Esophagus (tissue), 2 donors: ENCODE measurements around the gene LHX3. TPM values are rescaled to one million over a fixed set of nuclear protein-coding genes. Genes with fewer than 3 reads are reported as not detected.

Experiments used
- H3K27ac ChIP-seq, 2 donors: one replicate each; pipeline ENCODE4 v1.5.1; 2013; ENCODE audit warnings: low read depth in 2 of 2, mild to moderate bottlenecking in 2 of 2, inconsistent platforms in 1 of 2, low read length in 1 of 2, moderate library complexity in 1 of 2
- H3K27me3 ChIP-seq, 2 donors: one replicate each; pipeline ENCODE4 v1.6.1; 2013; ENCODE audit warnings: low read length in 2 of 2, control low read depth in 1 of 2, mild to moderate bottlenecking in 1 of 2; ENCODE audit not compliant: insufficient read depth in 2 of 2, control insufficient read depth in 1 of 2
- H3K36me3 ChIP-seq, 2 donors: one replicate each; pipeline ENCODE4 v1.6.1; 2013; ENCODE audit warnings: low read length in 1 of 2; ENCODE audit not compliant: control insufficient read depth in 2 of 2, insufficient read depth in 2 of 2
- H3K4me1 ChIP-seq, 2 donors: one replicate each; pipeline ENCODE4 v1.6.1; 2013; ENCODE audit warnings: low read length in 1 of 2; ENCODE audit not compliant: control insufficient read depth in 2 of 2, insufficient read depth in 2 of 2
- H3K4me3 ChIP-seq, 2 donors: one replicate each; pipeline ENCODE4 v1.5.1; 2013; ENCODE audit warnings: low read length in 2 of 2, mild to moderate bottlenecking in 2 of 2, low read depth in 1 of 2, moderate library complexity in 1 of 2
- H3K9me3 ChIP-seq, 2 donors: one replicate each; pipeline ENCODE4 v1.6.1; 2013; ENCODE audit warnings: mild to moderate bottlenecking in 2 of 2, low read depth in 1 of 2, low read length in 1 of 2, moderate library complexity in 1 of 2; ENCODE audit not compliant: control insufficient read depth in 2 of 2, insufficient read depth in 1 of 2
- WGBS, 2 donors: extraction: QIAGEN DNeasy Blood & Tissue Kit; methylation state at CpG; one replicate each; pipeline ENCODE4 v1.1.7; 2013; 5-methylcytosine and 5-hydroxymethylcytosine counted together
- polyA plus RNA-seq, 2 donors: library from polyadenylated mRNA; stranded (reverse); fragments of 200-250 nt; gene quantifications; one replicate each; pipeline ENCODE4 v1.2.3, GENCODE V29; 2013
- donor health status: healthy with polysubstance abuse.
- donor health status: Bipolar disorder and iron deficiency.

LHX3 gene
- polyA plus RNA-seq, 2 donors, result not detected

DNA sequence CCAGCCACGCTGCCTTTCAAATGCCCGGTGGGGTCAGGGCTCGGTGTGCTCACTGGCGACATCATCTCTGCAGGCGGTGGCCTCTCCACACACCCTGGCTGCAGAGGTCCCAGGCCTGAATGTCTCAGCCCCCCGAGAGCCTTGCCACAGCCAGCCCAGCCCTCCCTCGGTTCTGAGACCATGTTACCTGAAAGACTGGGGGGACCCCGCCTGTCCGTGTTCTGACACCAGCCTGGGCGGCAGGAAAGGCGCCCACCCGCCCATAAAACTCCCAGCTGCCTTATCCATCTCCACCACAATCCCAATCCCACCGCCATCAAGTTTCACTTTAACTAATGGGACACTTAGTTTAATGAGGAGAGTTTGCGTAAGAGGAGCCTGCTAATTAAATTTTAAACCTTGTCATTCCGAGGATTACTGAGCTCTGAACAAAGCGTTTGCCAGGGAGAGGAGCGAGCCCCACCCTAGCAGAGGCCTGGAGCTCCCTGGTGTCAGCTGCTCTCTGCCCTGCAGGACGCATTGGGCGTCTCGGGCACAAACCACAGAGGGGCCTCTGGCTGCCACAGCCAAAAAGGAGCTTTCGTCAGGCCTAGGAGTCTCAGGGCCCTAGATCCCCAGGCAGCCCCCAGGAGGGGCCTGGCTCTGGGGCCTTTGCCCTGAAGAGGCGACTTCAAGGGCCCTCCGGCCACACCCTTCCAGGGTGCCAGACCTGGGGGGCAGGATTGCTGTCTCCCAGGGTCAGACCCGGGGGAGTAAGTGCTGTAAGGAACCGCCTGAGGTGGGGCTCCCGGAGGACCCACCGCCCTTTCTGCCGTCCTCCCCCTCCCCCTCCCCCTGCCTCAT, 15.3 kb downstream of the LHX3 start:
- H3K36me3 ChIP-seq, result no peaks in the 10 kb centered on the region
- H3K4me3 ChIP-seq, result no peak overlapping the region
- 45 to 47% methylated on average over 28 of the region's 28 CpGs for WGBS, 2 donors
- peaks cover 0 to 4% of the 10 kb centered on the region in 2 donors for H3K4me1 ChIP-seq
- peaks cover 11 to 22% of the 10 kb centered on the region in 2 donors for H3K27me3 ChIP-seq
- no peaks in the 10 kb centered on the region for H3K9me3 ChIP-seq
- H3K27ac ChIP-seq, result no peak overlapping the region

DNA sequence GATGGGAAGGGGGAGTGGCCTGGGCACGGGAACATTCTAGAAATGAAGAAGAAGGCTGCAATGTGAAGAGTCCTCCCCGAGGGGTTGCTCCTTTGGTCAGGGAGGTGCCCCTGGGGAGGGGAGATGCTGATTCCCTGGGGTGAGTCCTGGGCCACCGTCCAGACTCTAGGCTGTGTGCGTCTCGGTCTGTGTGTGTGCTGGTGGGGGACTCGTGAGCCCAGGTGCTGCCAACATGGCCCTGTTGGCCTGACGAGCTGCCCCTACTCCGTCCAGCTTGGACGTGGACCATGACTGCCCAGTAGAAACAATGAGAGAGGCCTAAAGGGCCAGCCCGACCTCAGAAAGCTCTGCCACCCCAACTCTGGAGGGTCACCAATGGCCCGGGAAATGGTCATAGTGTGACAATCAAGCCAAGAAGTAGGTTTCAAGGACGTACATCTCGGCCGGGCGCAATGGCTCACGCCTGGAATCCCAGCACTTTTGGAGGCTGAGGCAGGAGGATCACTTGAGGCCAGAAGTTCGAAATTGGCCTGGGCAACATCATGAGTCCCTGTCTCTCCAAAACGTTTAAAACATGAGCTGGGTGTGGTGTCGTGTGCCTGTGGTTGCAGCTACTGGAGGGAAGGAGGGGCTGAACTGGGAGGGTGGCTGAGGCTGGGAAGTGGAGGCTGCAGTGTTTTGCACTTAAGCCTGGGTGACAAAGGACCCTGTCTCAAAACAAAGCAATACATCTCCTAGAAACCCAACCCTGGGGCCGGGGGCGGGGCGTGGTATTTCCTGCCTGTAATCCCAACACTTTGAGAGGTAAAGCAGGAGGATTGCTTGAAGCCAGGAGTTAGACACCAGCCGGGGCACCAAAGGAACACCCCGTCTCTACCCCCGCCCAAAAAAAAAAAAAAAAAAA, 17.0 kb downstream of the LHX3 start:
- Histone ChIP-seq H3K4me3 (no peak overlapping the region), H3K27ac (no peak overlapping the region), H3K27me3 (peaks cover 6 to 7% of the 10 kb centered on the region in 2 donors), H3K36me3 (no peaks in the 10 kb centered on the region), H3K4me1 (peaks cover 0 to 4% of the 10 kb centered on the region in 2 donors), H3K9me3 (no peaks in the 10 kb centered on the region)
- 65 to 67% methylated on average over 25 of the region's 25 CpGs for WGBS, 2 donors

DNA sequence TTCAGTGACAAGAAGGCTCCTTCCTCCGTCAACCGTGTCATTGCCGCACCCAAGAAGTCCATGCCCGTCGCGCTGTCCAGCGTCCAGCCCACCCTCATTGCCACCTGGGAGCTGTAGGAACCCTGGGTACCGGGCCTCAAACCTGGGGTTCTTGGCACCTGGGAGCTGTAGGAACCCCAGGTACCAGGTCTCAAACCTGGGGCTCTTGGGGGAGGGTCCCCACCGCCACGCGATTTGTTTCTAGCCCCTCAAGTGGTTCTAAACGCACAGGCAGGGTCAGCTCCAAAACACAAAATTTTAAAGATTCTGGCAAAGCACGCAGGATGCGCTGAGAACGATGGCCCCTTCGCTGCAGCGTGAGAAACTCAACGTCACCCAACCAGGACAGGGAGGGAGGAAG, 17.7 kb downstream of the LHX3 start:
- Histone ChIP-seq H3K36me3 (no peaks in the 10 kb centered on the region), H3K27me3 (peaks cover 5 to 6% of the 10 kb centered on the region in 2 donors), H3K4me3 (no peak overlapping the region), H3K9me3 (no peaks in the 10 kb centered on the region), H3K27ac (no peak overlapping the region), H3K4me1 (peaks cover 0 to 4% of the 10 kb centered on the region in 2 donors)
- WGBS, 2 donors, result 89 to 93% methylated on average over 18 of the region's 18 CpGs

DNA sequence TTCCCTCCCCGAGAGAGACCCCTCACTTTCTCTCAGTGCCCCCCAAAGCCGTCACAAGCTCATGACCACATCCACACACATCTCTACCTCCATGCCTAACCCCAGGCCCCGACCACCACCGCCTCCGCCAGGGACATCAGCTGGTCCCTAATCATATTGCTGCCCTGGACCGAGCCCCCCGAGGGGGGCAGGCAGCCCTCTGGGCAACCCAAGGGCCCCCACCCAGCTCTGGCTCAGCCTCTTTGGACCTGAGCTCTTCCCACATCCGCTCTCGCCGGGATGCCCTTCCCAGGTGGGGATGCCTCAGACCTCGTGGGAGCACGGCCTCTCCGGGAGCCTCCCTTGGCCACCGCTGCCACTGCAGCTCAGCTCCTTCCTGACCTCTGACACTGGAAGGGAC, 18.5 kb downstream of the LHX3 start:
- Histone ChIP-seq H3K36me3 (no peaks in the 10 kb centered on the region), H3K27ac (no peak overlapping the region), H3K27me3 (peaks cover under 1 to 5% of the 10 kb centered on the region in 2 donors), H3K9me3 (no peaks in the 10 kb centered on the region), H3K4me1 (no peaks in the 10 kb centered on the region), H3K4me3 (no peak overlapping the region)
- WGBS, 2 donors, result 67 to 68% methylated on average over 14 of the region's 14 CpGs

DNA sequence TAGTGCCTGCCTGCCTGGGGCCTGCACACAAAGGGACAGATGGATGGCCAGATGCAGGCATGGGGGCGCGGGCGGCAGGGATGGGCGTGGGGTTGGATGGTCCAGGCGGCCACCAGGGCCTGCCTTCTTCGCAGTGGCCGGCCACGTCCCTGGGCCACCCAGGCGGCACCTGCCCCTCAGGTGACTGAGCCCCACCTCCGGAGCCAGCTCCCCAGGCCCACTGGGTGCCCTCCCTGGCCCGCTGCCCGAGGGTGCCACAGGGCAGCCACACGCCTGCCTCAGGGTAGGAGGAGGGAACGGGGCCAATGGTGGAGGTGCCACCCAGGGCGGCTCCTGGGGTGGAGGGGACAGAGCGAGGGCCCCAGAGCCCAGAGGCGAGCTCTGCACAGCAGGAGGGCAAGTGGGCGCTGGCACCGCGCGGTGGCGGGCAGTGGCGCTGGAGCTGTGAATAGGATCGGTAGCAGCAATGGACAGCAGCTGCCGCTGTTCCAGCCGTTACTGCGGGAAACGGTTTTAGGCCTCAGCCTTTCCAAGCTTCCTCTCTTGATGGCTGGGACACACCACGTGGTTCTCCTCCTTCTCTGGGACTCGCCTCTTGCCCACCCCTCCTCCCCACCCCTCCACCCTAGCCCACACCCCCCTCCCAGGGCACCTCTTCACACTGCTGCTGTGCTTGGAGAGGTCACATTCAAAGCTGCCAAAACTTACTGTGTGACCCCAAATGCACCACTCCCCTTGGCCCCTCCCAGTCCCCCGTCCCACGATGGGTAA, 19.1 kb downstream of the LHX3 start:
- Histone ChIP-seq H3K27ac (no peak overlapping the region), H3K27me3 (peaks cover 0 to 5% of the 10 kb centered on the region in 2 donors), H3K4me3 (no peak overlapping the region), H3K36me3 (no peaks in the 10 kb centered on the region), H3K9me3 (no peaks in the 10 kb centered on the region), H3K4me1 (no peaks in the 10 kb centered on the region)
- WGBS, 2 donors, result 56 to 64% methylated on average over 30 to 32 of the region's 32 CpGs

DNA sequence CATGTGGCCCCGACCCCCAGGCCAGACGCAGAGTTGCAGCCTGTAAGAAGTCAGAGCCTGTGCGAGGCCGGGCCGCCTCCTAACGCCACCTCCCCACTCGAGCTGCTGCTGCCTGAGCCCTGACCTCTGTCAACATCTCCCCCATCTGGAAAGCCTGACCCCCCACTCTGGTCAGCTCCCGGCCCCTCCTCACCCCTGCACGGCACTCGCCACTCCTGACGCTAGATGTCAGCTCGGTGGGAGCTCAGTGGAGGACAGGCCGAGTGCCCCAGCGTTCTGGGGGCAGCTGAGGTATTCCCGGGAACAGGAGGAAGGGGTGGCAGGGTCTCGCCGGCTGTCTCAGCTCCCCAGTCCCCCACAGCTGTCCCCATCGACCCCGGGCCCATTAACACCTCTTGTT, 19.9 kb downstream of the LHX3 start:
- Histone ChIP-seq H3K27ac (no peak overlapping the region), H3K9me3 (no peaks in the 10 kb centered on the region), H3K27me3 (peaks cover 0 to 4% of the 10 kb centered on the region in 2 donors), H3K4me3 (no peak overlapping the region), H3K36me3 (no peaks in the 10 kb centered on the region), H3K4me1 (no peaks in the 10 kb centered on the region)
- WGBS, 2 donors, result 43 to 45% methylated on average over 19 of the region's 19 CpGs

DNA sequence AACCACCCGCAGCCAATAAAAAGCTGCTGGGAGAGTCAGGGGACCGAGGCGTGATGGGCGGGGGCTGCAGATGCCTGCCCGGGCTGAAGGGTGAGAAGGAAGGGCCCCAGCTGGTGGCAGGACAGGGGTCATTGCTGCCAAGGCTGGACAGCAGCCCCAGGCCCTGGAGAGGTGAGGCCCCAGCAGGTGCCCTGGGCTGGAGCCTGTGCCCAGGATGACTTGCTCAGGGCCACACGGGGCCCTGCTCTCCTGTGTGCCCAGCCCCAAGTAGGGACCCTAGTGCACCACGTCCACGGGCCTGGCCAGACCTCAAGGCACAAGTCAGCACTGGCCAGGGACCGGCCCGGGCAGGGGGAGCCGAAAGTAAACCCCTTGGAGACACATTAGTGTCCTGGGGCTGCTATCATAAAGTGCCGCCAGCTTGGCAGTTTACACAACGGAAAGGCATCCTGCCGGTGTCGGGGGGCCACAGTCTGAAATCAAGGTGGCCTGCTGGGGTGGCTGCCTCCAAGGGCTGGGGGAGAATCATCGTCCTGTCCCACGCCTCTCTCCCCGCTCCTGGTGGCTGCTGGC, 22.0 kb downstream of the LHX3 start:
- no peaks in the 10 kb centered on the region for H3K36me3 ChIP-seq
- no peak overlapping the region for H3K4me3 ChIP-seq
- no peaks in the 10 kb centered on the region for H3K4me1 ChIP-seq
- 74 to 79% methylated on average over 18 of the region's 18 CpGs for WGBS, 2 donors
- H3K9me3 ChIP-seq, result no peaks in the 10 kb centered on the region
- H3K27me3 ChIP-seq, result no peaks in the 10 kb centered on the region
- no peak overlapping the region for H3K27ac ChIP-seq

DNA sequence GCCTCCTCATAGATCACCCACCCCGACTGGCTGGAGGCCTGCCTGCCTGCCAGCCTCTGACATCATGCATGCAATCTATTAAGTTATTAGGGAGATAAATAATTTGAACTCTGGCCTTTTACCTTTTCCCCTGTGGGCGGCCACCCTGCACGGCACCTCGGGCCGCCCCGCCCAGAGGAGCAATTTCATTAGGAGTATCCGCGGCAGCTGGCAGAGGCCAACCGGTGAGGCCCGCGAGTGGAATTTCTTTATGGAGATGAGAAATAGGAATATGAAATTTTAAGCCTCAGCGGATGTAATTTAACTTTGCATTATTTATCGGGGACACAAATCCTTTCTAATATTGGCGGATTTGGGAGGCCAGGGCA, 22.5 kb downstream of the LHX3 start:
- no peak overlapping the region for H3K4me3 ChIP-seq
- 60% methylated on average over 14 of the region's 14 CpGs for WGBS, 2 donors
- no peak overlapping the region for H3K27ac ChIP-seq
- H3K36me3 ChIP-seq, result no peaks in the 10 kb centered on the region
- H3K4me1 ChIP-seq, result no peaks in the 10 kb centered on the region
- no peaks in the 10 kb centered on the region for H3K27me3 ChIP-seq
- no peaks in the 10 kb centered on the region for H3K9me3 ChIP-seq
